ENCODE results near the gene SLIT1.

- TF ChIP-seq CTCF (optimal IDR thresholded peaks at IDR 0.05 in 1 of 3, IDR thresholded peaks at IDR 0.05 in 1 of 3, conservative IDR thresholded peaks at IDR 0.05 in 1 of 3; ENCODE audit: extremely low read depth in 1 of 3, insufficient read depth in 2 of 3, low read length in 3 of 3) (no peak), EZH2 (IDR thresholded peaks at IDR 0.05; ENCODE audit: low read length) (no peak)
These were observed 216.9 kb downstream of the SLIT1 start for GRCh38 chr10:96968682-96969423.

Data from keratinocyte (primary cell).